Measurements from ENCODE around the gene TMBIM4.
"Not testable (repeated sequence)": the region's sequence is repeated elsewhere in the genome, so short reads cannot be mapped to it uniquely, and the experiment has no call there.

Gene TMBIM4

DNA sequence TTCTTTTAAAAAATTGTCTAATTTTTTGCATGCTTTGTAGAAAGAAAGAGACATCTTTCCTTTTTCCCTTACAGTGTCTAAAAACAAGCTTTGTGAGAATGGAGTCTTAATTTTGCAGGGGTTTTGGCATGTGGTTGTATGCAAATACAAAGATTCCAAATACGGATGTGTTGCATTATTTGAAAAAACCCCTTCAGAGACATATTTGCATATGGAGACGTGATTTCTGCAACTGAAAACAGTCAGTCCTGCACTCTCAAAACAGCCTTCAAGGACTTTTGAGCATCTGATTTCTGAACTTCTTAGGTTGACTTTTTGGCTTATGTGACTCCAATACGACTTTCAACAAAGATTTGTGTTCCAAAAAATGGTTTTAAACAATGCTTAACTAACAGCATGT is 27.0 kb upstream of the TMBIM4 start:
- H3K9me3 ChIP-seq (ENCODE audit: control insufficient read depth, insufficient read depth, low read depth, low read length), result peaks cover 5% of the 10 kb centered on the region
- H3K27me3 ChIP-seq (ENCODE audit: control insufficient read depth, insufficient read depth, low read length), result no peaks in the 10 kb centered on the region; the same call in 1 of the 2 replicates
- H3K36me3 ChIP-seq (ENCODE audit: control insufficient read depth, insufficient read depth, low read length), result no peaks in the 10 kb centered on the region
- no peak overlapping the region for H3K4me3 ChIP-seq (ENCODE audit: low read depth, low read length)
- peaks cover 8% of the 10 kb centered on the region for H3K4me1 ChIP-seq (ENCODE audit: control insufficient read depth, insufficient read depth, low read length)
- no peak overlapping the region for H3K9ac ChIP-seq (ENCODE audit: low read length)
- no peak overlapping the region for H3K27ac ChIP-seq (ENCODE audit: low read depth, low read length)

DNA sequence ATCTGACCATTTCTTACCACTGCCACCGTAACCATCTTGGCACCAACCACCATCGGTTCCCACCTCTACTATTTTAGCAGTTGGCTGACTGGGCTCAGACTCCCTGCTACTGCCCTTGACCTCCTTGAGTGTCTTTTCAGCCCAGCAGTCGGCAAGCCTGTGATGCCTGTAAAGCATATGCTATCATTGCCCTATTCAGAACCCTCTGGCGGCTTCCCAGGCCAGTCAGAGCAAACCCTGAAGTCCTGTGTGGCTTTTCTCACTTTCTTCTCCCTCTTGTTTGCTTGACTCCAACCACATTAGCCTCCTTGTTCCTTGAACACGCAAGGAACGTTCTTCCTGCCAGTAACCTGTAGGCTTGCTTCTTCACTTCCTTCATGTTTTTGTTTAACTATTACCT is 25.4 kb upstream of the TMBIM4 start:
- Histone ChIP-seq H3K27me3 (ENCODE audit: control insufficient read depth, insufficient read depth, low read length) (peaks cover 15% of the 10 kb centered on the region), H3K27ac (ENCODE audit: low read depth, low read length) (no peak overlapping the region), H3K9me3 (ENCODE audit: control insufficient read depth, insufficient read depth, low read depth, low read length) (peaks cover 4% of the 10 kb centered on the region), H3K4me3 (ENCODE audit: low read depth, low read length) (no peak overlapping the region), H3K4me1 (ENCODE audit: control insufficient read depth, insufficient read depth, low read length) (peaks cover 8% of the 10 kb centered on the region), H3K36me3 (ENCODE audit: control insufficient read depth, insufficient read depth, low read length) (no peaks in the 10 kb centered on the region), H3K9ac (ENCODE audit: low read length) (no peak overlapping the region)

DNA sequence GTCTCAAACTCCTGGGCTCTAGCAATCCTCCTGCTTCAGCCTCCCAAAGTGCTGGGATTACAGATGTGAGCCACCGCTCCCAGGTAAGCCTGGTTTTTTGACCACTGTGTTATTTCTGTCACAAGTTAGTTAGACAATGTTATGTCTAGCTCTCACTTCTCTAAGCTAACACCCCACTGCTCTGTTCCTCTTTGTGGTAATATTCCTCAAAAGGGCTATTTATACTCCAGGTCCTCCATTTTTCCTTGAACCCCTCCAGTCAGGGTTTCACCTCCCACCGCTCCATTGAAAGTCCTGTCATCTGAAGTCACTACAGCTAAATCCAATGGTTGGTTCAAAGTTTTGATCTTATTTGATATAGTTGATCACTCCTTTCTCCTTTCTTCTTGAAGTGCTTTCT is 24.3 kb upstream of the TMBIM4 start:
- Histone ChIP-seq H3K27ac (ENCODE audit: low read depth, low read length) (no peak overlapping the region), H3K4me1 (ENCODE audit: control insufficient read depth, insufficient read depth, low read length) (peaks cover 8% of the 10 kb centered on the region), H3K4me3 (ENCODE audit: low read depth, low read length) (no peak overlapping the region), H3K9me3 (ENCODE audit: control insufficient read depth, insufficient read depth, low read depth, low read length) (no peaks in the 10 kb centered on the region), H3K36me3 (ENCODE audit: control insufficient read depth, insufficient read depth, low read length) (no peaks in the 10 kb centered on the region), H3K9ac (ENCODE audit: low read length) (no peak overlapping the region), H3K27me3 (ENCODE audit: control insufficient read depth, insufficient read depth, low read length) (peaks cover 27% of the 10 kb centered on the region)

DNA sequence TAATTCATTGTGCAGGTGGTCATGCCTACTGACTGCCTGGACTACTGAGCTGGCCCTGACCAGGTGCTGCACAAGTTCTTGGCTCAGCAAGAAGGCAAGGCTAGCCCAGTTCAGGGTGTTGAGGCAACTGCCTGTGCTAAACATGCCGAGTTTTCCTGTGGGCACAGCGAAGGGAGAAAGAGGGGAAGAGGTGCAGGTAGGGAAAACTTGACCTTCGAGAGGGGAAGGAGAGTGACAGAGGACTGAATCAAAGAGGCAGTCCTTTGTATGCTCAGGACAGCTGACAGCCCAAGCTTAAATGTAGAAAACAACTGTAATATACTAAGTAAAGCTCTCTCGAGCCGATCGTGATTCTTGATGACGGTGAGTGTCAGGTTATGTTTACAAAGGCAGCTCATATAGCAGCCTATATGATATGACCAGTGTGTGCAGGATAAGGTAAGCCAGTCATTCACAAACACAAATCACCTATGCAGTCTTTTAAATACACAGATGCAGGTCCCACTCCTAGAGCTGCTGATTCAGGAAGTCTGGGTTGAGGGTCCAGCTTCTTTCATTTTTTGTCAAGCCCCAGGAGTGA is 21.8 kb upstream of the TMBIM4 start:
- Histone ChIP-seq H3K4me3 (ENCODE audit: low read depth, low read length) (no peak overlapping the region), H3K36me3 (ENCODE audit: control insufficient read depth, insufficient read depth, low read length) (no peaks in the 10 kb centered on the region), H3K9me3 (ENCODE audit: control insufficient read depth, insufficient read depth, low read depth, low read length) (no peaks in the 10 kb centered on the region), H3K4me1 (ENCODE audit: control insufficient read depth, insufficient read depth, low read length) (no peaks in the 10 kb centered on the region; the same call in 1 of the 2 replicates), H3K9ac (ENCODE audit: low read length) (no peak overlapping the region), H3K27ac (ENCODE audit: low read depth, low read length) (no peak overlapping the region), H3K27me3 (ENCODE audit: control insufficient read depth, insufficient read depth, low read length) (peaks cover 51% of the 10 kb centered on the region)

DNA sequence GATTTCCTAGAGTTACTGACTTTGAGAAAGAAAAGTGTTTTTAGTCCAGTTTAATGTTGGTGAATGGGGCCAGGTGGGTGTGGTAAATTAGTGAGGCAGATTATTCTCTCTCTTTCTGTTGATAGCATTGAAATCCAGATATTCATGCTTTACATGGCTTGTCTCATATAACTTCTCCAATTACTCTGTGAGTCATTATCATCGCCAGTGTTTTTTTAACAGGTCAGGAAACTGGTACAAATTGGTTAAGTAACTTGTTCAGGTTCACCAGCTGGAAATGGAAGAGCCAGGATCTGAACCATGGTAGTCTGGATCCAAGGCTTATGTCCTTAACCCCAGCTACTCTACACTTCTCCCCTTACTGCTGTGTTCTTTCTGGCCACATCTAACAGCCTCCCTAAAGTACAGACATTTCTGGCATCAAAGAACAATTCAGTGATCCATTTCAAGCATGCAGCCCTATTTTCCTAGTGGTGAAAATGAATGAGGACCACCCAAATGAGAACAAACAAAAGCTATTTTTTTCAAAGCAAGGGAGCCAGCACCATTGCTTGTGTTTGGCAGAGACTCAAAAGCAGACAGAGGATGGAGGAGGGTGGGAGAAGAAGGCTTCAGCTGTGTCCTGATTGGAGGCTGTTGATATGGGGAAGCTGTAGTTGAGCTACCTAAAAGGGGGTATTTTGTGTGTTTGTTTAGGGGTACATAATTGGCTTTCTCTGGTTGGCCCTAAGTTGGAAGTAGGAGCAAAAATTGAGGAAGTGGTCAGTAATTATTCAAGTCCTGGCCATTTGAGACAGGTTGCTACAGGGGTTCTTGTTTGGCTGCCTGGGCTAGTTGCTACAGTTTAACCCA is 20.9 kb upstream of the TMBIM4 start:
- Histone ChIP-seq H3K36me3 (ENCODE audit: control insufficient read depth, insufficient read depth, low read length) (no peaks in the 10 kb centered on the region), H3K27ac (ENCODE audit: low read depth, low read length) (no peak overlapping the region), H3K4me3 (ENCODE audit: low read depth, low read length) (no peak overlapping the region), H3K27me3 (ENCODE audit: control insufficient read depth, insufficient read depth, low read length) (peaks cover 52% of the 10 kb centered on the region), H3K9me3 (ENCODE audit: control insufficient read depth, insufficient read depth, low read depth, low read length) (no peaks in the 10 kb centered on the region), H3K9ac (ENCODE audit: low read length) (no peak overlapping the region), H3K4me1 (ENCODE audit: control insufficient read depth, insufficient read depth, low read length) (no peaks in the 10 kb centered on the region)

DNA sequence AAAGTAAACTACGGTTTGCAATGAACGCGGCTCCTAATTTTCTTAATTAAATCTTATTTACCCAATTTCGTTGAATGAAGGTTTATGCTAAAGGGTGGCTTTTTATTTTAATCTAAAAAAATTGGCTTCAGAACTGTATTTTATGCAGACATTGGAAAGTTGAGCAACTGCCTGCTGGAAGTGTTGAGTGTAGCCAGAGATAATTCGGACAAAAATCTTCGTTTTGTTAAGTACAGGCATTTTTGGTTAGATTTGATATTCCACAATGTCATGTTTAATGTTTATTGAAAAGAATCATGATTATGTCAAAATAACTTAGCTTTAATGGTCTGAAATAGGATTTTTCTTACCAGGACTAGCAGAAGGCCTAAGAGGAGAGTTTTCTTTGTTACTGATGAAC is 20.1 kb upstream of the TMBIM4 start:
- Histone ChIP-seq H3K4me3 (ENCODE audit: low read depth, low read length) (peak overlapping the region; percentile 56), H3K4me1 (ENCODE audit: control insufficient read depth, insufficient read depth, low read length) (no peaks in the 10 kb centered on the region), H3K36me3 (ENCODE audit: control insufficient read depth, insufficient read depth, low read length) (no peaks in the 10 kb centered on the region), H3K27me3 (ENCODE audit: control insufficient read depth, insufficient read depth, low read length) (peaks cover 52% of the 10 kb centered on the region), H3K9ac (ENCODE audit: low read length) (no peak overlapping the region), H3K9me3 (ENCODE audit: control insufficient read depth, insufficient read depth, low read depth, low read length) (no peaks in the 10 kb centered on the region), H3K27ac (ENCODE audit: low read depth, low read length) (no peak overlapping the region)

DNA sequence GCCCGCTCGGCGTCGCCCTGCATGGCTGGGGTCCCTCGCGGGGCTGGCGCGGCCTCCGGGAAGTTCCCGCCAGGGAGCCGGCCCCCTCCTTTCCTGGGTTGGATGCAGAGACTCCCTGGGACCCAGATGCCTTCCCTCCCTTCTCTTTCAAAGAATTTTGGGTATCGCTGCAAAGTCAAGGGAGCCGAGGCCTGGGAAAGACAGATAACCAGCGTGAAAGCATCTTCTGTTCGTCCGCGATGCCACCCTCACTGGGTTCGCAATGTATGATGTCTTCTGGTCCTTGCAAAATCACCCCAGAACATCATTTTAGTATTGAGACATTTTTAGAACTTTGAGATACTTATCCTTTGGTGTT is 19.7 kb upstream of the TMBIM4 start:
- Histone ChIP-seq H3K27me3 (ENCODE audit: control insufficient read depth, insufficient read depth, low read length) (peaks cover 52% of the 10 kb centered on the region), H3K9me3 (ENCODE audit: control insufficient read depth, insufficient read depth, low read depth, low read length) (no peaks in the 10 kb centered on the region), H3K9ac (ENCODE audit: low read length) (no peak overlapping the region), H3K4me1 (ENCODE audit: control insufficient read depth, insufficient read depth, low read length) (no peaks in the 10 kb centered on the region), H3K4me3 (ENCODE audit: low read depth, low read length) (peak overlapping the region; percentile 56), H3K36me3 (ENCODE audit: control insufficient read depth, insufficient read depth, low read length) (no peaks in the 10 kb centered on the region), H3K27ac (ENCODE audit: low read depth, low read length) (no peak overlapping the region)

DNA sequence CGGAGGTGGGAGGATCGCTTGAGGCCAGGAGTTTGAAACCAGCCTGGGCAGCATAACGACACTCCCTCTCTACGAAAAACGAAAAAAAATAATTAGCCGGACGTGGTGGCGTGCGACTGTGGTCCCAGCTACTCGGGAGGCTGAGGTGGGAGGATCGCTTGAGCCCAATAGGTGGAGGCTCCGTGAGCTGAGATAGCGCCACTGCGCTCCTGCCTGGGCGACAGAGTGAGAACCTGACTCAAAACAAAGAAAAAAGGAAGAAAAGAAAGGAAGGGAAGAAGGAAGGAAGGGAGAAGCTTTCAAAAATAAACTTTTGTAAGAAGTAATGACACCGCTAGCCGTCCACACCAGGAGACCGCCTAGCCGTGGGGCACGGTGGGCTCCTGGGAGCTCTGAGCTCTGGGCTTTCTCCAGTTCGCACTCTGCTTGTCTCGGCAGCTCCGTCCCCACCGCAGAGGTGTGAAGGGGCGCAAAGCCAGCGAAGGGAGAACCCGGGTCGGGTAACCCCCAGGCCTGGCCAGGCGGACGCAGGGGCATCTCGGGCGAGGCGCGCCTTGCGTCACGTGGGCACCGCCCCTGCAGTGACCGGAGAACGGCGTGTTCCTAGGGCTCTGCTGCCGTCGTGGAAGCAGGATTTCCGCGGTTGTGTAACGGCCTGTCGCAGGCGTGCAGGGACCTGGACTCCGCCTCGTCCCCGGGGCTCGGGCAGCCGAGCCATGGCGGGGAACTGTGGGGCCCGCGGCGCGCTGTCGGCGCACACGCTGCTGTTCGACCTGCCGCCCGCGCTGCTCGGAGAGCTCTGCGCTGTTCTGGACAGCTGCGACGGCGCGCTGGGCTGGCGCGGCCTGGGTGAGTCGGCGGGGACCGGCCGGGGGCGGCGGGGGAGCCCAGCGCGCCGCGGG is 19.0 kb upstream of the TMBIM4 start, which contains the start of gene IRAK3:
Gene IRAK3, plus strand, starts transcription at position 631 of the 902 bp plus-strand sequence. Its CDS starts 86 bp downstream, at position 717.
- Histone ChIP-seq H3K9ac (ENCODE audit: low read length) (peak within 1 kb of the TSS; percentile 14), H3K36me3 (ENCODE audit: control insufficient read depth, insufficient read depth, low read length) (no peaks in the 10 kb centered on the region), H3K9me3 (ENCODE audit: control insufficient read depth, insufficient read depth, low read depth, low read length) (no peaks in the 10 kb centered on the region), H3K4me3 (ENCODE audit: low read depth, low read length) (peak within 1 kb of the TSS; percentile 56), H3K27me3 (ENCODE audit: control insufficient read depth, insufficient read depth, low read length) (peaks cover 52% of the 10 kb centered on the region), H3K27ac (ENCODE audit: low read depth, low read length) (no peak within 1 kb of the TSS), H3K4me1 (ENCODE audit: control insufficient read depth, insufficient read depth, low read length) (no peaks in the 10 kb centered on the region)

DNA sequence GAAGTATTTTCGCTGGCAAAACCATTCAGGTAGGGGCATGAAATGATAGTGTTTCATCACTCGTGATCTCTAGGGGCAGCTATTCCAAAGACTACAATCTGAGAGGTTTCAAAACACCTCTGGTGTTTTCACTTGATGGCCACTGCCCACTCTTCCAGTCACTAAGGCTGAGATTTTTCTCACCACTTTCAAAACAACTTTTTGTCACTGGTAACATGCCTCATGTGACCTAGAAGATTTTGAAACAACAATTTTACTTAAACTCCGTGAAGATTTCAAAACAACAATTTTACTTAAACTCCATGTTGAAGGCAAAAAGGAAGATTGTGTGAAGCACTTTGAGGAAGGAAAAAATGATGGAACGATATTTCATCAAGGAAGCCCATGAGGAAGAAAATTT is 18.0 kb upstream of the TMBIM4 start:
- Histone ChIP-seq H3K9ac (ENCODE audit: low read length) (no peak overlapping the region), H3K27me3 (ENCODE audit: control insufficient read depth, insufficient read depth, low read length) (peaks cover 52% of the 10 kb centered on the region), H3K4me1 (ENCODE audit: control insufficient read depth, insufficient read depth, low read length) (no peaks in the 10 kb centered on the region), H3K27ac (ENCODE audit: low read depth, low read length) (no peak overlapping the region), H3K9me3 (ENCODE audit: control insufficient read depth, insufficient read depth, low read depth, low read length) (no peaks in the 10 kb centered on the region), H3K4me3 (ENCODE audit: low read depth, low read length) (no peak overlapping the region), H3K36me3 (ENCODE audit: control insufficient read depth, insufficient read depth, low read length) (no peaks in the 10 kb centered on the region)

DNA sequence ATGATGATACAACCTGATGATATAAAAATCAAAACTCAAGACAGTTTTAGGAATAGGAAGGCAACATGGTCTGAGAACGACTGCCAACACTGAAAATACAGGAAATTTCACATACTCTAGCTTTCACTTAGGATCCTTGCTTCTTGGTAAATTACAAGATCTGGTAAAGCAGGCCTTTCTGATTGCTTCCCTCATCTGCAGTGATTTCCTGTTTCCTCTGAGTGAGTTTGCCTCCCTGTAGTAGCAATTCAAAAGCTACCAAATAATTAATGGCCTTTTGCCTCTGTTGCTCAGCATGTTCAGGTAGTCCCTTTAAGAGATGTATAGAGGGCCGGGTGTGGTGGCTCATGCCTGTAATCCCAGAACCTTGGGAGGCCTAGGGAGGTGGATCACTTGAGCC is 17.2 kb upstream of the TMBIM4 start:
- H3K27ac ChIP-seq (ENCODE audit: low read depth, low read length), result no peak overlapping the region
- no peaks in the 10 kb centered on the region for H3K9me3 ChIP-seq (ENCODE audit: control insufficient read depth, insufficient read depth, low read depth, low read length)
- H3K4me1 ChIP-seq (ENCODE audit: control insufficient read depth, insufficient read depth, low read length), result no peaks in the 10 kb centered on the region
- H3K4me3 ChIP-seq (ENCODE audit: low read depth, low read length), result no peak overlapping the region
- H3K9ac ChIP-seq (ENCODE audit: low read length), result no peak overlapping the region
- no peaks in the 10 kb centered on the region for H3K36me3 ChIP-seq (ENCODE audit: control insufficient read depth, insufficient read depth, low read length)
- H3K27me3 ChIP-seq (ENCODE audit: control insufficient read depth, insufficient read depth, low read length), result peaks cover 52% of the 10 kb centered on the region

DNA sequence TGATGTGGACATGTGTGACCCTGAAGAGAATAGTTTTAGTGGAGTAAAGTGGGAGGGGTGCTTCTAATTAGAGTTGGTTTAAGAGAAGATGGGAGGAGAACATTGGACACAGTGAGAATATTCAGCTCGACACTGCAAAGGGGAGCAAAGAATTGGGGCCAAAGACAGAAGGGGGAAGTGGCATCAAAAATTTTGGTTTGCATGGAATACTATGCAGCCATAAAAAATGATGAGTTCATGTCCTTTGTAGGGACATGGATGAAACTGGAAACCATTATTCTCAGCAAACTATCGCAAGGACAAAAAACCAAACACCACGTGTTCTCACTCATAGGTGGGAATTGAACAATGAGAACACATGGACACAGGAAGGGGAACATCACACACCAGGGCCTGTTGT is 15.0 kb upstream of the TMBIM4 start:
- not testable (repeated sequence) for H3K4me1 ChIP-seq (ENCODE audit: control insufficient read depth, insufficient read depth, low read length); H3K9me3 ChIP-seq (ENCODE audit: control insufficient read depth, insufficient read depth, low read depth, low read length); H3K36me3 ChIP-seq (ENCODE audit: control insufficient read depth, insufficient read depth, low read length); H3K4me3 ChIP-seq (ENCODE audit: low read depth, low read length); H3K9ac ChIP-seq (ENCODE audit: low read length); H3K27ac ChIP-seq (ENCODE audit: low read depth, low read length)
- H3K27me3 ChIP-seq (ENCODE audit: control insufficient read depth, insufficient read depth, low read length), result peaks cover 33% of the 10 kb centered on the region
